Activated T-cell treated with anti-CD3 and anti-CD28 coated beads, Interleukin-2, amount 50 U/mL, for 4 hours (primary cell): ENCODE results near the gene RGSL1. TPM values are rescaled to one million over a fixed set of nuclear protein-coding genes. Genes with fewer than 3 reads are reported as not detected.

Experiments used
- ATAC-seq, 2 donors: fragments of 200-7000 bp; cut with Tn5 transposase; one replicate each; pipeline ENCODE4 v1.10.0; 2021
- DNase-seq: peaks from one replicate; pipeline ENCODE4 v3.0.0-alpha.2; 2020
- H3K27me3 Mint-ChIP-seq: one replicate; pipeline ENCODE4 v1.8.0; 2021; ENCODE audit warnings: low read depth, mixed read lengths
- H3K36me3 Mint-ChIP-seq: one replicate; pipeline ENCODE4 v1.8.0; 2022; ENCODE audit warnings: mixed read lengths; ENCODE audit not compliant: insufficient read depth
- H3K4me1 Mint-ChIP-seq: one replicate; pipeline ENCODE4 v1.8.0; 2021; ENCODE audit warnings: low read depth, mixed read lengths
- H3K4me3 Mint-ChIP-seq: one replicate; pipeline ENCODE4 v1.8.0; 2021; ENCODE audit warnings: mild to moderate bottlenecking, moderate library complexity, mixed read lengths
- H3K9me3 Mint-ChIP-seq: one replicate; pipeline ENCODE4 v1.8.0; 2021; ENCODE audit warnings: mixed read lengths
- total RNA-seq, 3 donors: library from RNA; stranded (reverse); gene quantifications; one replicate each; pipeline ENCODE4 v1.2.1, GENCODE V29; 2021

RGSL1 gene
- total RNA-seq, 3 donors from 2014 or later: not detected

- H3K36me3 Mint-ChIP-seq: no peaks in the 10 kb centered on the region
- H3K4me1 Mint-ChIP-seq: no peaks in the 10 kb centered on the region
- H3K27me3 Mint-ChIP-seq: peaks cover 11% of the 10 kb centered on the region
- no peak for DNase-seq
- no peak for ATAC-seq
- H3K4me3 Mint-ChIP-seq: no peak overlapping the region
- H3K9me3 Mint-ChIP-seq: no peaks in the 10 kb centered on the region
Measured at GRCh38 chr1:182533896-182534295, 84.0 kb downstream of the RGSL1 start.

- Mint-ChIP-seq H3K4me3 (no peak overlapping the region), H3K9me3 (peaks cover 5% of the 10 kb centered on the region), H3K27me3 (peaks cover 18% of the 10 kb centered on the region), H3K36me3 (peaks cover 2% of the 10 kb centered on the region), H3K4me1 (no peaks in the 10 kb centered on the region)
- DNase-seq (no peak), ATAC-seq (no peak)
Measured at GRCh38 chr1:182549346-182549745, 99.4 kb downstream of the RGSL1 start.

- DNase-seq (no peak), ATAC-seq (no peak)
- H3K9me3 Mint-ChIP-seq: peaks cover 5% of the 10 kb centered on the region
- no peaks in the 10 kb centered on the region for H3K4me1 Mint-ChIP-seq
- peaks cover 18% of the 10 kb centered on the region for H3K27me3 Mint-ChIP-seq
- peaks cover 2% of the 10 kb centered on the region for H3K36me3 Mint-ChIP-seq
- H3K4me3 Mint-ChIP-seq: no peak overlapping the region
Measured at GRCh38 chr1:182549811-182550210, 99.9 kb downstream of the RGSL1 start.

- Mint-ChIP-seq H3K4me1 (no peaks in the 10 kb centered on the region), H3K36me3 (peaks cover 2% of the 10 kb centered on the region), H3K4me3 (no peak overlapping the region), H3K27me3 (peaks cover 4% of the 10 kb centered on the region), H3K9me3 (peaks cover 5% of the 10 kb centered on the region)
- DNase-seq (no peak), ATAC-seq (no peak)
Measured at GRCh38 chr1:182552527-182552926, 102.6 kb downstream of the RGSL1 start.

GRCh38 chr1:182555493-182555892, 105.5 kb downstream of the RGSL1 start:
- Mint-ChIP-seq H3K4me3 (no peak overlapping the region), H3K27me3 (peaks cover 4% of the 10 kb centered on the region), H3K9me3 (peaks cover 5% of the 10 kb centered on the region), H3K4me1 (no peaks in the 10 kb centered on the region), H3K36me3 (peaks cover 2% of the 10 kb centered on the region)
- ATAC-seq: no peak
- DNase-seq: no peak

- H3K36me3 Mint-ChIP-seq: peaks cover 2% of the 10 kb centered on the region
- ATAC-seq (no peak), DNase-seq (no peak)
- peaks cover 4% of the 10 kb centered on the region for H3K27me3 Mint-ChIP-seq
- no peak overlapping the region for H3K4me3 Mint-ChIP-seq
- no peaks in the 10 kb centered on the region for H3K4me1 Mint-ChIP-seq
- H3K9me3 Mint-ChIP-seq: peaks cover 5% of the 10 kb centered on the region
Measured at GRCh38 chr1:182556279-182556678, 106.3 kb downstream of the RGSL1 start.

GRCh38 chr1:182560392-182560984, 110.5 kb downstream of the RGSL1 start:
- DNase-seq (no peak), ATAC-seq (no peak)
- H3K4me1 Mint-ChIP-seq: no peaks in the 10 kb centered on the region
- H3K9me3 Mint-ChIP-seq: no peaks in the 10 kb centered on the region
- H3K36me3 Mint-ChIP-seq: no peaks in the 10 kb centered on the region
- H3K4me3 Mint-ChIP-seq: no peak overlapping the region
- peaks cover 2% of the 10 kb centered on the region for H3K27me3 Mint-ChIP-seq

GRCh38 chr1:182561456-182561855, 111.5 kb downstream of the RGSL1 start:
- H3K27me3 Mint-ChIP-seq: peaks cover 2% of the 10 kb centered on the region
- ATAC-seq (no peak), DNase-seq (no peak)
- H3K4me3 Mint-ChIP-seq: no peak overlapping the region
- H3K4me1 Mint-ChIP-seq: no peaks in the 10 kb centered on the region
- H3K9me3 Mint-ChIP-seq: no peaks in the 10 kb centered on the region
- H3K36me3 Mint-ChIP-seq: no peaks in the 10 kb centered on the region

GRCh38 chr1:182563095-182563494, 113.1 kb downstream of the RGSL1 start:
- H3K27me3 Mint-ChIP-seq: peaks cover 2% of the 10 kb centered on the region
- no peak for DNase-seq
- H3K4me1 Mint-ChIP-seq: no peaks in the 10 kb centered on the region
- H3K9me3 Mint-ChIP-seq: no peaks in the 10 kb centered on the region
- H3K4me3 Mint-ChIP-seq: no peak overlapping the region
- no peak for ATAC-seq
- no peaks in the 10 kb centered on the region for H3K36me3 Mint-ChIP-seq

- no peaks in the 10 kb centered on the region for H3K9me3 Mint-ChIP-seq
- H3K4me1 Mint-ChIP-seq: no peaks in the 10 kb centered on the region
- H3K27me3 Mint-ChIP-seq: no peaks in the 10 kb centered on the region
- DNase-seq (no peak), ATAC-seq (no peak)
- H3K4me3 Mint-ChIP-seq: no peak overlapping the region
- no peaks in the 10 kb centered on the region for H3K36me3 Mint-ChIP-seq
Measured at GRCh38 chr1:182564406-182565004, 114.6 kb downstream of the RGSL1 start.

GRCh38 chr1:182565537-182565936, 115.6 kb downstream of the RGSL1 start:
- DNase-seq (no peak), ATAC-seq (no peak)
- no peak overlapping the region for H3K4me3 Mint-ChIP-seq
- no peaks in the 10 kb centered on the region for H3K9me3 Mint-ChIP-seq
- H3K36me3 Mint-ChIP-seq: no peaks in the 10 kb centered on the region
- H3K27me3 Mint-ChIP-seq: no peaks in the 10 kb centered on the region
- no peaks in the 10 kb centered on the region for H3K4me1 Mint-ChIP-seq

- DNase-seq: no peak
- no peak for ATAC-seq
- H3K36me3 Mint-ChIP-seq: peaks cover 4% of the 10 kb centered on the region
Measured at GRCh38 chr1:182567629-182568028, 117.7 kb downstream of the RGSL1 start.

GRCh38 chr1:182568647-182569284, 118.8 kb downstream of the RGSL1 start:
- H3K4me3 Mint-ChIP-seq: no peak overlapping the region
- H3K36me3 Mint-ChIP-seq: peaks cover 12% of the 10 kb centered on the region
- DNase-seq: no peak
- no peaks in the 10 kb centered on the region for H3K4me1 Mint-ChIP-seq
- no peak for ATAC-seq
- no peaks in the 10 kb centered on the region for H3K9me3 Mint-ChIP-seq
- H3K27me3 Mint-ChIP-seq: no peaks in the 10 kb centered on the region

More at GRCh38 chr1:182567629-182568028, 117.7 kb downstream of the RGSL1 start:
- Mint-ChIP-seq H3K4me3 (no peak overlapping the region), H3K27me3 (no peaks in the 10 kb centered on the region), H3K9me3 (no peaks in the 10 kb centered on the region), H3K4me1 (no peaks in the 10 kb centered on the region)

- DNase-seq (no peak), ATAC-seq (no peak)
- no peaks in the 10 kb centered on the region for H3K4me1 Mint-ChIP-seq
- no peaks in the 10 kb centered on the region for H3K27me3 Mint-ChIP-seq
- H3K36me3 Mint-ChIP-seq: peaks cover 17% of the 10 kb centered on the region
- no peaks in the 10 kb centered on the region for H3K9me3 Mint-ChIP-seq
- H3K4me3 Mint-ChIP-seq: no peak overlapping the region
Measured at GRCh38 chr1:182569939-182570610, 120.1 kb downstream of the RGSL1 start.

GRCh38 chr1:182570611-182570970, 120.6 kb downstream of the RGSL1 start:
- Mint-ChIP-seq H3K27me3 (no peaks in the 10 kb centered on the region), H3K36me3 (peaks cover 21% of the 10 kb centered on the region), H3K4me3 (no peak overlapping the region), H3K4me1 (no peaks in the 10 kb centered on the region), H3K9me3 (no peaks in the 10 kb centered on the region)
- DNase-seq: no peak
- ATAC-seq: no peak
